Fibroblast of skin of right quadriceps (primary cell): ENCODE data around the gene WFDC8.
A peak's percentile ranks its signal among the peaks of the same experiment; 100 is the strongest.

Experiments
- DNase-seq: peaks from one replicate; pipeline ENCODE4 v3.0.0-alpha.2; 2013

WFDC8 gene

DNA sequence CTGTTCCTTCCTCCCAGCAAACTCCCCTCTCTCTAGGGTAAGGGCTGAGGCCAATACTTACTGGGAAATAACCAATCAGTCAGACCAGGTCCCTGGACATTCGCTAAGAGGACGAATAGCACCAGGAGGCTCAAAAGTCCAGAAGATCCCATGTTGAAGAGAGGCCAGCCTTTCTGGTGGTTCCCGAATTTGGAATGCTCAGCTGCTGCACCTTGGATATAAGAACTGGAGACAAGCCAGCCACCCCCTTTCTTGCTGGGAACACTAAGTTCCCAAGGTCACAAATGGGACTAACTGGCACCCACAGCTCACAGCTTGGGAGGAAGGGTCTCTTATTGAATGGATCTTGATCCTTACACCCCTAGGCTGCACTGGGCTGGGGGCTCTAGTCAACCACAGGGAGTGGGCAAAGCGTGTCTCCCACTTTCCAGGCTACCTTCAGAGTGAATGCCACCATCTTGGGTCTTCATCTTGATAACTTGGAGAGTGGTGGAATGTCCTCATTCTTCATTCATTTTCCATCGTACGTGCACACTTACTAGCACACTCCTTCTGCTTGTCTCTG lies 31.8 kb downstream of the WFDC8 start, which contains the start of gene EPPIN:
Gene EPPIN, minus strand, starts transcription at position 196 of the 565 bp plus-strand sequence. Its CDS starts 44 bp downstream, at position 152.
- DNase-seq: no peak

DNA sequence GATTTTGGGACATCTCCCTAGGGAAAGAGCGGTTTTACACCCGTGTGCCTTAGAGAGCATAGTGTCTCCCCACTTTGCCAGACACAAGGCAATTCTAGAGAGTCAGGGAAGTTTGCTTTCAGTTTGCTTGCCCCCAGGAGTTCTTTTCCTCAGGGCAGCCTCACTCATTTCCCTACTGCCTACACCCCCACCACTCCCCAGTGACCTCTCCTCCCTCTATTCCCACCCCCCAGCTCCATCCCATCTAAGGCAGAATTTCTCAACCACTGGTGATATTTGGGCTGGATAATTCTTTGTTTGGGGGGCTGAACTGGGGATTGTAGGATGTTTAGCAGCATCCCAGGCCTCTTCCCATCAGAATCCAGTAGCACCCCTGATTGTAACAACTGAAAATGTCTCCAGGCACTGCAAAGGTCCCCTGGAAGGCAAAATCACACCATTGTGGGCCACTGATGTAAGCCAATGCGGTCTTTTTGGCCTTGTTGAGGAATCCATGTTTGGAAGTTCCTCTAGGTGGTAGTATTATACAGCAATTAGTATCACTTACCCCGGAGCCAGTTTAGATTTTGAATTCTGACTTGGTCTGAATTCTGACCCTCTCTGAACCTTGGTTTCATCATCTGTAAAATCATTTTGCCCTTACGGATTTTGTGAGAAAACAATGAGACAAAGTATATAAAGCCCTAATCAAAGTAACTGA lies 33.2 kb downstream of the WFDC8 start:
- DNase-seq: peak; percentile 17

DNA sequence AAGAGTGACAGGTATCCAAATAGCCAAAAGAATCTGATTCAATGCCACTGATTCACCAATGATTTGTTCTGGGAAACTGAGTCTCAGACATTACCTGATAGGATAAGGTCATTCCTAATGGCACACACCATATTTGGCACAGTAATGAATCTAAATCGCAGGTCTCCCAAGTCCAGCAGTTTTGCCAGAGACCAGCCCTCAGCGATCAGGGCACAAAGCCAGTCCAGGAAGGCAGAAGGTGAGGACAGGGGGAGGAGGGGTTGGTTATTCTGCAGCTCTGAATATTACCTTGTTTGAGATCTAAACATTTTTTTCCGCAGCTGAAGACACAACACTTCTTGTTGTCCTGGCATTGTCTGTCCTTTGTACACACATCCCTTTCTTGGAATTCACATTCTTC lies 33.7 kb downstream of the WFDC8 start:
- DNase-seq: no peak

DNA sequence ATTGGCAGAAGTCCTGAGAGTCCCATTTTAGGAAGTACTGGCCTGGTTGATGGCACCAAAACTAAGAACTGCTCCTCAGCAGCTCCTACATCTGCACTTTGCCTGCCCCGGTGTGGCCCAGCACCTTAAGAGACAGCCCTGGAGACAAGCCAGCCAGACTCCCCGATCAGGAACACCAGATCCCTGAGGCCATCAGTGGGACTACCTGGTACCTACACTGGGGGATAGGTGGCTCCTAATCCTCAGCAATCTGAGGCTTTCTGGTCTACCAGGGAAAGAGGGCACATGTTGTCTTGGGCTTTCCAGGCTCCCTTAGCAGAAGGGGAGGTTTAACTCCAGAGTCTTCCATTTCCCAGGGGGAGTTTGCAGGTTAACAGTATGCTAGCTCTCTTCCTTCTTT lies 39.7 kb downstream of the WFDC8 start, which contains the start of gene WFDC6:
Gene WFDC6, minus strand, starts transcription at position 101 of the 400 bp plus-strand sequence. Its CDS starts 75 bp downstream, at position 26.
- no peak for DNase-seq

DNA sequence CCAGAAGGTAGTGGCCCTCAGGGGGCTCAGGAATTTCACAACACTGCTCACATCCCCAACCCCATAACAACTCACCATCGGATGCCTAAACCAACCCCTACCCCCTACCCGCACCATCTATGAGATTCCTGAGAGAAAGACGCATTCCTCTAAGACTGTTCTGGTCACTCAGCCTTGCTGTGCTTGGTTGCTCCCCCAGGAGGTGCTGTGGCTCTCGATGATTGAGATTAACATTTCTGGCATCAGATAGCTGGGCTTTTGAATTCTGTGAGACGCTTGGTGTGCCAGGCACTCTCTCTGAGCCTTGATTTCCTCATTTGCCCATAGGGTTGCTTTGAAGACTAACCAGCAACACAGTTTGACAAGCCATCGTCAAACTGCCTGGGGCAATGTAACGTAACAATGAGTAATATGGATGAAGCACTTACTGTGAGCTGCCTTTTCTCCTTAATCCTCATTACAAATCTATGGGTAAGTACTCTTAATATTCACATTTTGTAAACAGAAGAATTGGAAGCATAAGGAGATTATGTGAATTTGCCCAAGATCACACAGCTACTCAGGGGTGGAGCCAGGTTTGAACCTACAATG lies 40.8 kb downstream of the WFDC8 start:
- DNase-seq: no peak

DNA sequence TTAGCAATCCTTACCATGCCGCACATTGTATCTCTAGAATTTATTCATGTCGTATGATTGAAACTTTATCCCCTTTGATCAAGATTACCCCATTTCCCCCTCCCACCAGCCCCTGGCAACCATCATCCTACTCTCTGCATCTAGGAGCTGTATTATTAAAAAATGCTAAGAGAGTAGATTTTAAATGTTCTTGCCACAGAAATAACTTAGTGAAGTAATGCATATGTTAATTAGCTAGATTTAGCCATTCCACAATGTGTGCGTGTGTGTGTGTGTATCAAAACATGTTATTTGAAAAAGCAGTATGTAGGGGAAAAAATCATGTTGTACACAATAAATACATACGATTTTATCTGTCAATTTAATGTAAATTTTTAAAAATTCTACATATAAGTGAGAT lies 51.8 kb downstream of the WFDC8 start:
- no peak for DNase-seq

DNA sequence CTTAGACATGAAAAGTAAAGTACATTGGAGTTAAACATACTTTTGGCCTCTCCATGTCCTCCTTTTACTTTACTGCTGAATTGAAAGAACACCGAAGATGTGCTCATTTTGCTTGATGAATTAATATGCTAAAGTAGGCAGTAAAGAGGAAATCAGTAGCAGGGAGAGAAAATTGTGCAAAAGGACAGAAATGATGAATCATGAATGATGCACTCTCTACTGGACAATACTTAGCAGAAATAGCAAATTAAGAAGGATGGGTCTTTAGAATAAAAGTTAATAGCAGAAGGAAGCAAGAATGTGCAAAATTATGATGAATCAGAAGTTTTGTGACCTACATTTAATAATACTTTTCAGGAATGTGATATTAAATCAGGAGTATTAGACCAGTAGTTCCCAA lies 55.3 kb downstream of the WFDC8 start:
- DNase-seq: no peak

DNA sequence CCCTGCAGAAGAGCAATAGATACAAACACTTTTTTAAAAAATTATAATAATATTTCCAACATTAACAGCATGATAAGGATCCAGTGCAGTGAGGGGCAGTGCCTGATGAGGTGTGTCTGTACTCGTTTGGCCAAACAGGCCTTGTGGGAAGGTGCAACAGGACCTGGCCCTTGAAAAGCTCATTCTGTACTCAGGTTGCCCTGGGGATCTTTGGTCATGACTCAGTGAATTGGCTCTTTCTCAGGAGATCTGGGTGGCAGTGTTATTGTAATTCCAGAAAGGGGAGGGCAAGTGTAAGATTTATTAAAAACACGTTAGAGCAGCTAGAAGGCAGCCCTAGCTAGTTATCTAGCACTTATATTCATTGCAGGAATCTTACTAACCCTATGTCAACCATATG lies 60.8 kb downstream of the WFDC8 start:
- DNase-seq: no peak

DNA sequence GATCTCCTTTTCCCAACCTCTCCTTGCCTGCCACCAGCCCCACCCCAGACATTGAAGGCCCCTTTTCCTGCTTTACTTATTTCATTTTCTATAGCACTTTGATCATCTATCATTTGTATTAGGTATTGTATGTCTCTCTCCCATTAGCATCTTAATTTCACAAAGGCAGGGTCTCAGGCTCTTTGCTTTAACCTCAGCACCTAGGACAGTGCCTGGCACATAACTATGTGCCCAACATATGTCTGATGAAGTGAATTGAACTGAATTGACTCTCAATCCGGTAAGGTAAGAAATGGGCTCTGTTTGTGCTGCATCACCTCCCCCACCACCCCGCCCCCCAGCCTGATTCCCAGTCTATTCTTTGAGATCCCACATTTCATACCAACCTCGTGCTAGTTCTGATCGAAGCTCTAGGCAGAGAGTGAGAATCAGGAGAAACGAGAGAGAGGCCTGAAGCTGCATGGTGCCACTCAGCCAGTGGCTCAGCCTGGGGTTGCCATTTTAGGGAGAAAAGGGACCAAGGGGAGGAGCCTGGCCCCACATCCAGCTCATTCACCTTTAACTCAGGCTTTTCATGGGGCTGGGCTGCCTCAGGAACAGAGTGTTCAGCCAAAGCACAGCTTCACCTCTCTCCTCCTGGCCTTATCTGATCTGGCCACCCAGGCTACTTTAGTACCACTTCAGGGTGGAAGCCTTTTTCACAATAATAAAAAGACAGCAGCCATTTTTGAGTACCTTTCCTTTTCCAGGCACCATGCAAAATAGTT lies 63.8 kb downstream of the WFDC8 start, which contains the start of gene SPINT3:
Gene SPINT3, minus strand, starts transcription at position 476 of the 767 bp plus-strand sequence. Its CDS starts 14 bp downstream, at position 462.
- no peak for DNase-seq

DNA sequence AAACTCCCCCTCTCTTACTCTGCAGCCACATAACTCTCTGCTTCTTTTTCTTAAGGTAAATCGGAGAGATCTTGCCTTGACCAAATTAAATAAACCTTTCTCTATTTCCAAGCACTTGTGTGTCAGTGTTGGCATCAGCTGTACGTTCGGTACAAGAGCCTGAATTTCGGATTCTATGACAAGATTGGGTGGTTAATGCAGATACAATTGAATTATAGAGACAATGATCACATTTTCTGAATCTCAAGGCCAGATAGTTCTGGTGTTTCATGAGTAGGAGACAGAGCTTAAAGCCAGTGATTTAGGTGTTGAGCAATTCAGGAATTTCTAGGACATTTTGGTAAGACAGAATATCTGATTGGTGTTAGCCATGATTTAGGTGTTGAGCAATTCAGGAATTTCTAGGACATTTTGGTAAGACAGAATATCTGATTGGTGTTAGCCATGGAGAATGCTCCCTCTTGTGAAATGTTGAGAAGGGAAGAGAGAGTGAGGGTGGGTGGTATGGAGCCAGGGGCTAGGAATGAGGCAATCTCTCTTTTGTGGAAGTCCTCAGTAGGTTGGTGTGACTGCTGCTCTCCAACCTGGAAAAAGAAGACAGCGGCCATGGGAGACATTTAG lies 68.7 kb downstream of the WFDC8 start:
- DNase-seq: no peak

DNA sequence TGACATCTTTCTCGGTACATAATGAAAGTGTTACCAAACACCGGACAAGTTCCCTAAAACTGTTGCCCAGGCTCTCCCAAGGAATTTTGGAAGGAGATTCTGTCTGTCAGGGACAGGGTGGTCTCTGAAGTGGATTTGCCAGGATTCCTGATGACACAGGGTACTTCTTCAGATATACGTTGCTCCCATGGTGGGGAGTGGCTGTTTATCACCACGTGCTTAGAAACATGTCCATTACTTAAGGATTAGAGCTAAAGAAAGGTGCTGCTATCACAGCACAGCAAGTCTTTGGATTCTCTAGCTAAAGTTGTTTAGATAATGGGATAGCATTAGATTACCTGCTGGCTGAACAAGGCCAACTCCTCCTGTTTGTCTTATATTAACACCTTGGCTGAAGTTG lies 70.0 kb downstream of the WFDC8 start:
- no peak for DNase-seq

DNA sequence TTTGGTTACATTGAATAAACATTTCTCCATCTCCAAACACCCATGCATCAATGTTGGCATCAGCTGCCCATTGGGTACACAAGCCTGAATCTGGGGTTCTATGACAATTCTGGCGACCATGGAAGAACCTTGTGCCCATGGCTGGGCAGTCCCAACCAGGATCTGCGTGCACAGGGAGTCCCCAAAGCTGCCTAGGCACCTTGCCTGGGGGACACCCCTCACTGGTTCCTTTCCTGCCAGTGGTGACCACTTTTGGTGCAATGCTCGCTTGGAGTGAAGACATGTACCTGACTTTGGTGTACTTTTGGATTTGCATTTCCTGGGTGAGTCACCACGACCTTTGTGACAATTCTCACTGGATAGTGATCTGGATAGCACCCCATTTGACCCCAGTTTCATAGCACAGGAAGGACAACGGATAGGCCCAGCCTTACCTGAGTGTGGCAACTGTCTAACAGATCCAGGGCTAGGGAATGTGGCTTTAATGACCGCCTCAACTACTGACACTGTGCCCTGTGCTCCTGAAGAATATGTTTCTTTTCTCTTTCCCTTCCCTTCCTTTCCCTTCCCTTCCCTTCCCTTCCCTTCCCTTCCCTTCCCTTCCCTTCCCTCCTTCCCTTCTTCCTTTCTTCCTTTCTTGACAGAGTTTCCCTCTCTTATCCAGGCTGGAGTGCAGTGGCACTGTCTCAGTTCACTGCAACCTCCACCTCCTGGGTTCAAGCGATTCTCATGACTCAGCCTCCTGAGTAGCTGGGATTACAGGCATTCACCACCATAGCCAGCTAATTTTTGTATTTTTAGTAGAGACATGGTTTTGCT lies 70.8 kb downstream of the WFDC8 start:
- DNase-seq: no peak

DNA sequence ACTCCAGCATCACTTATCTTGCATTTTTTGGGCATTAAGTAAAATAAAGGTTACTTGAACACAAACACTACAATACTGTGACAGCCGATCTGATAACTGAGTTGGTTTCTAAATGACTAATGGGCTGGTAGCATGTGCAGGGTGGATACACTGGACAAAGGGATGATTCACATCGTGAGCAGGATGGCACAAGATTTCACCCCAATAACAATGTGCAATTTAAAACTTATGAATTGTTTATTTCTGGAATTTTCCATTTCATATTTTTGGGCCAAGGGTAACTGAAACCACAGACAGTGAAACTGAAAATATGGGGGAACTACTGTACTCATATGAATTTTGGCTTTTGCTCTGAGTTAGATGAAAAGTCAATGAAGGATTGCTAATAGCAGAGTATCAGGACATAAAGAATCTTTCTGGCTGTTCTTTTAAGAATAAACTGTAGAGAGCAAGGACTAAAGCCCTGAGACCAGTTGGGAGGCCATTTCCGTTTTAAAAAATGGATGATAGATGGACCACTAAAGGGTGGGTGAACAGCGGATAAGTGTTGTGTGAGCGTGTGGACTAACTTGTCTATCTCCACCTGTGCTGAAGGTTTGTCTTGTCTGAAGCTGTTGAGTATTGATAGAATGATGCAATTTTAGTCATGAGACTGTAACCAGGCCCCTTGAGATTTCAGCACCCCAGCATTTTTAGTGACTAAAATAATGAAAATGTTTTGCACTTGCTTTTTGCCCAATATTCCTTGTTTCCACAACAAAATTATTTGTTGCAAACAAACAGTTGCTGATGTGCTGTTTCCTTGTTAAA lies 71.9 kb downstream of the WFDC8 start:
- DNase-seq: no peak

DNA sequence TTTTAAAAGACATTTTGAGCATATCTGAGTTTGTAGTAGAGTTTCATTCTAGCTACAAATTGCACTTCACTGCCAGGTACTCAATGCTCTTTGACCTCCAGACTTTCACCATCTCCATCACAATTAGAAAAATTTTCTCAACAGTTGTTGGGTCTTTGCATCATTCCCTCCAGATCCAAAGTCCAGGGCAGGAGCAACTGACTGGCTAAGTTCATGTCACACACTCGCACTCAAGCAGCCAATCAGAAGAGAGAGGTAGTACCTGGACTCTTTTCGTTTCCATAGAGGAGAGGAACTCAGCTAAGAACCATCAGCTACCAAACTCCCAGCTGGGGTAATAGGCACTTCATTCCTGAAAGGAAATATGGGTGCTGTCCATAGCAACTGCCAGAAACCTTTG lies 72.7 kb downstream of the WFDC8 start:
- DNase-seq: no peak

DNA sequence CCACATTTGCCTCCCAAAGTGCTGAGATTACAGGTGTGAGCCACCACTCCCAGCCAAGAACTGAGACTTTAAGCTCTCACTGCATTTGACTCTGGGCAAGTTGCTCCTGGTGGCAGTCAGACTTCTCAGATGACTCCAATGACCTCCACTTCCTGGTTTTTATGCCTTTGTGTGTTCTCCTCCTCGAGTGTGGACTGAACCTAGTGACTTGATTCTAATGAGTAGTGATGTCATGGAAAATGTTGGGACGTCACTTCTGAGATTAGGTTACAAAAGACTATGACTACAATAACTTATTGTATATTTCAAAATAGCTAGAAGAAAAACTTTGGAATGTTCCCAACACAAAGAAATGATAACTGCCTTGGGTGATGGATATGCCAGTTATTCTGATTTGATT lies 75.7 kb downstream of the WFDC8 start:
- no peak for DNase-seq

DNA sequence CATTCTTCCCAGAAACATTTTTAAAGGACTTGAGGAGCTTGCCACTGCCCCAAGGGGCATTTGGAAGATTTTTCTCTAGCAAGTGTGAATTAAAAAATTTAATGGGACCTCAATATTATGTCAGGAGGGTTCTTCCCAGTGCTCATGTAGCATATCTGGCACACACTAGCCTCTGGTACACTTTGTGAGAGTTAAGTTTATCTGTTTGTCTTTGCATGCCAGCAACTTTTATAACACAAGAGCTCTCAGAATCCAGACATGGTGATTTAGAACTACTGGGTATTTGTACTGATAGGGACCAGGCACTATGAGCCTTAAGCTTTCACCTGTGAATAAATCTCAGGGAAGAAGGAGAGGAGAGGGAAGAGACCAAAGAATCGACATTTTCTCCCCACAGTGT lies 76.5 kb downstream of the WFDC8 start:
- DNase-seq: no peak
